ENCODE data around the gene CSRNP3. TPM values are rescaled to one million over a fixed set of nuclear protein-coding genes. Genes with fewer than 3 reads are reported as not detected.

The CSRNP3 gene
- total and polyA plus RNA-seq, 11 donors, result 0.87 to 10.6 (median 4.4) TPM

GRCh38 chr2:165624470-165624800, 154.9 kb downstream of the CSRNP3 start:
- 68 to 77% (median 69%) methylated on average over 1 of the region's 1 CpG for WGBS, 4 donors
- ATAC-seq, result no peak

GRCh38 chr2:165627470-165627869, 158.0 kb downstream of the CSRNP3 start:
- intact Hi-C loops (cut with DNase I), result no loop called here
- TF ChIP-seq CTCF (IDR thresholded peaks at IDR 0.05) (no peak), POLR2A (IDR thresholded peaks at IDR 0.05) (no peak)
- ATAC-seq, result no peak

More at GRCh38 chr2:165624470-165624800, 154.9 kb downstream of the CSRNP3 start:
- Histone ChIP-seq H3K36me3 (peaks cover 0 to 5% (median 0%) of the 10 kb centered on the region in 9 donors), H3K9me3 (no peaks in the 10 kb centered on the region), H3K4me3 (no peak overlapping the region), H3K4me1 (peaks cover 0 to 15% (median 0%) of the 10 kb centered on the region in 12 donors), H3K27ac (no peak overlapping the region), H3K27me3 (no peaks in the 10 kb centered on the region)
- no peak for DNase-seq
- intact Hi-C loops (cut with DNase I), result no loop called here
- no peak for TF ChIP-seq CTCF (IDR thresholded peaks at IDR 0.05)
- no peak for TF ChIP-seq POLR2A (IDR thresholded peaks at IDR 0.05)

GRCh38 chr2:165629776-165630175, 160.3 kb downstream of the CSRNP3 start:
- peaks cover 0 to 5% (median 0%) of the 10 kb centered on the region in 12 donors for H3K4me1 ChIP-seq
- TF ChIP-seq CTCF (IDR thresholded peaks at IDR 0.05), result no peak
- TF ChIP-seq POLR2A (IDR thresholded peaks at IDR 0.05), result no peak
- intact Hi-C loops (cut with DNase I), result no loop called here
- peaks cover 0 to 5% (median 0%) of the 10 kb centered on the region in 9 donors for H3K36me3 ChIP-seq
- H3K4me3 ChIP-seq, result no peak overlapping the region
- H3K9me3 ChIP-seq, result no peaks in the 10 kb centered on the region
- H3K27ac ChIP-seq, result no peak overlapping the region
- DNase-seq, result no peak
- WGBS, 4 donors, result 88 to 98% (median 94%) methylated on average over 2 of the region's 2 CpGs
- no peaks in the 10 kb centered on the region for H3K27me3 ChIP-seq
- no peak for ATAC-seq

More at GRCh38 chr2:165627470-165627869, 158.0 kb downstream of the CSRNP3 start:
- Histone ChIP-seq H3K4me3 (no peak overlapping the region), H3K27me3 (no peaks in the 10 kb centered on the region), H3K27ac (no peak overlapping the region), H3K4me1 (no peaks in the 10 kb centered on the region), H3K36me3 (peaks cover 0 to 5% (median 0%) of the 10 kb centered on the region in 9 donors), H3K9me3 (no peaks in the 10 kb centered on the region)
- no peak for DNase-seq
- WGBS, 4 donors, result 87 to 94% (median 91%) methylated on average over 3 of the region's 3 CpGs

GRCh38 chr2:165630236-165630635, 160.7 kb downstream of the CSRNP3 start:
- Histone ChIP-seq H3K27ac (no peak overlapping the region), H3K4me1 (peaks cover 0 to 10% (median 0%) of the 10 kb centered on the region in 12 donors), H3K36me3 (peaks cover 0 to 5% (median 0%) of the 10 kb centered on the region in 9 donors), H3K27me3 (no peaks in the 10 kb centered on the region), H3K9me3 (no peaks in the 10 kb centered on the region), H3K4me3 (no peak overlapping the region)
- TF ChIP-seq CTCF (IDR thresholded peaks at IDR 0.05) (no peak), POLR2A (IDR thresholded peaks at IDR 0.05) (no peak)
- DNase-seq (no peak), ATAC-seq (no peak)
- 75 to 90% (median 84%) methylated on average over 3 of the region's 3 CpGs for WGBS, 4 donors
- intact Hi-C loops (cut with DNase I), result no loop called here

Measured in heart left ventricle (tissue), 16 donors.